ENCODE measurements around the gene PRKD1. TPM values are rescaled to one million over a fixed set of nuclear protein-coding genes. Genes with fewer than 3 reads are reported as not detected.

PRKD1 gene
- total RNA-seq, 1 experiment from 2014 or later = not detected

GRCh38 chr14:29810064-29810463 lies 117.6 kb downstream of the PRKD1 start:
- no peaks in the 10 kb centered on the region for H3K4me1 ChIP-seq (ENCODE audit: low read length)
- H3K4me2 ChIP-seq (ENCODE audit: low read depth, low read length, poor library complexity, severe bottlenecking) = no peak overlapping the region
- H4K20me1 ChIP-seq (ENCODE audit: insufficient read depth, low read depth, low read length) = no peaks in the 10 kb centered on the region
- H3K27ac ChIP-seq (ENCODE audit: low read length) = no peak overlapping the region
- H3K4me3 ChIP-seq (ENCODE audit: low read length) = no peak overlapping the region
- H3K79me2 ChIP-seq (ENCODE audit: low read length) = no peaks in the 10 kb centered on the region
- H3K36me3 ChIP-seq (ENCODE audit: insufficient read depth, low read length) = no peaks in the 10 kb centered on the region
- H3K9ac ChIP-seq (ENCODE audit: low read length) = no peak overlapping the region
- DNase-seq = no peak
- H3K27me3 ChIP-seq (ENCODE audit: low read length) = no peaks in the 10 kb centered on the region
- H3K9me3 ChIP-seq (ENCODE audit: low read length) = peaks cover 70% of the 10 kb centered on the region
- no peaks in the 10 kb centered on the region for H3K9me2 ChIP-seq (replicated peaks; ENCODE audit: insufficient read depth, low read length)
- no peak overlapping the region for H2AFZ ChIP-seq (ENCODE audit: low read length)

- no peaks in the 10 kb centered on the region for H3K27me3 ChIP-seq (ENCODE audit: low read length)
- H3K27ac ChIP-seq (ENCODE audit: low read length) = no peak overlapping the region
- H4K20me1 ChIP-seq (ENCODE audit: insufficient read depth, low read depth, low read length) = no peaks in the 10 kb centered on the region
- H3K36me3 ChIP-seq (ENCODE audit: insufficient read depth, low read length) = no peaks in the 10 kb centered on the region
- no peaks in the 10 kb centered on the region for H3K9me2 ChIP-seq (replicated peaks; ENCODE audit: insufficient read depth, low read length)
- no peak overlapping the region for H3K4me3 ChIP-seq (ENCODE audit: low read length)
- H2AFZ ChIP-seq (ENCODE audit: low read length) = no peak overlapping the region
- H3K9ac ChIP-seq (ENCODE audit: low read length) = no peak overlapping the region
- DNase-seq = no peak
- H3K9me3 ChIP-seq (ENCODE audit: low read length) = peaks cover 53% of the 10 kb centered on the region
- H3K4me2 ChIP-seq (ENCODE audit: low read depth, low read length, poor library complexity, severe bottlenecking) = no peak overlapping the region
- no peaks in the 10 kb centered on the region for H3K79me2 ChIP-seq (ENCODE audit: low read length)
- no peaks in the 10 kb centered on the region for H3K4me1 ChIP-seq (ENCODE audit: low read length)
These were observed 121.5 kb downstream of the PRKD1 start for GRCh38 chr14:29806124-29806517.

GRCh38 chr14:29805415-29806123 lies 122.1 kb downstream of the PRKD1 start:
- Histone ChIP-seq H3K9ac (ENCODE audit: low read length) (no peak overlapping the region), H3K36me3 (ENCODE audit: insufficient read depth, low read length) (no peaks in the 10 kb centered on the region), H3K9me2 (replicated peaks; ENCODE audit: insufficient read depth, low read length) (no peaks in the 10 kb centered on the region), H4K20me1 (ENCODE audit: insufficient read depth, low read depth, low read length) (no peaks in the 10 kb centered on the region), H3K27me3 (ENCODE audit: low read length) (no peaks in the 10 kb centered on the region), H3K27ac (ENCODE audit: low read length) (no peak overlapping the region), H3K4me1 (ENCODE audit: low read length) (no peaks in the 10 kb centered on the region), H3K4me2 (ENCODE audit: low read depth, low read length, poor library complexity, severe bottlenecking) (no peak overlapping the region), H3K9me3 (ENCODE audit: low read length) (peaks cover 48% of the 10 kb centered on the region), H3K79me2 (ENCODE audit: low read length) (no peaks in the 10 kb centered on the region), H2AFZ (ENCODE audit: low read length) (no peak overlapping the region), H3K4me3 (ENCODE audit: low read length) (no peak overlapping the region)
- DNase-seq = peak; percentile 36

GRCh38 chr14:29804481-29805266 lies 123.0 kb downstream of the PRKD1 start:
- Histone ChIP-seq H3K9me3 (ENCODE audit: low read length) (peaks cover 42% of the 10 kb centered on the region), H3K27me3 (ENCODE audit: low read length) (no peaks in the 10 kb centered on the region), H3K9me2 (replicated peaks; ENCODE audit: insufficient read depth, low read length) (no peaks in the 10 kb centered on the region), H3K9ac (ENCODE audit: low read length) (no peak overlapping the region), H2AFZ (ENCODE audit: low read length) (no peak overlapping the region), H3K4me1 (ENCODE audit: low read length) (no peaks in the 10 kb centered on the region), H3K4me2 (ENCODE audit: low read depth, low read length, poor library complexity, severe bottlenecking) (no peak overlapping the region), H3K79me2 (ENCODE audit: low read length) (no peaks in the 10 kb centered on the region), H4K20me1 (ENCODE audit: insufficient read depth, low read depth, low read length) (no peaks in the 10 kb centered on the region), H3K36me3 (ENCODE audit: insufficient read depth, low read length) (no peaks in the 10 kb centered on the region), H3K4me3 (ENCODE audit: low read length) (no peak overlapping the region), H3K27ac (ENCODE audit: low read length) (no peak overlapping the region)
- peak; percentile 19 for DNase-seq

- no peak overlapping the region for H2AFZ ChIP-seq (ENCODE audit: low read length)
- DNase-seq = peak; percentile 30
- no peaks in the 10 kb centered on the region for H3K4me1 ChIP-seq (ENCODE audit: low read length)
- H3K27me3 ChIP-seq (ENCODE audit: low read length) = no peaks in the 10 kb centered on the region
- H3K9me3 ChIP-seq (ENCODE audit: low read length) = peaks cover 49% of the 10 kb centered on the region
- H3K9ac ChIP-seq (ENCODE audit: low read length) = no peak overlapping the region
- H3K27ac ChIP-seq (ENCODE audit: low read length) = no peak overlapping the region
- H3K4me3 ChIP-seq (ENCODE audit: low read length) = no peak overlapping the region
- no peaks in the 10 kb centered on the region for H3K79me2 ChIP-seq (ENCODE audit: low read length)
- no peak overlapping the region for H3K4me2 ChIP-seq (ENCODE audit: low read depth, low read length, poor library complexity, severe bottlenecking)
- H4K20me1 ChIP-seq (ENCODE audit: insufficient read depth, low read depth, low read length) = no peaks in the 10 kb centered on the region
- no peaks in the 10 kb centered on the region for H3K9me2 ChIP-seq (replicated peaks; ENCODE audit: insufficient read depth, low read length)
- H3K36me3 ChIP-seq (ENCODE audit: insufficient read depth, low read length) = no peaks in the 10 kb centered on the region
These were observed 124.6 kb downstream of the PRKD1 start for GRCh38 chr14:29803045-29803444.

- no peaks in the 10 kb centered on the region for H3K36me3 ChIP-seq (ENCODE audit: insufficient read depth, low read length)
- no peak overlapping the region for H3K4me2 ChIP-seq (ENCODE audit: low read depth, low read length, poor library complexity, severe bottlenecking)
- no peaks in the 10 kb centered on the region for H3K9me2 ChIP-seq (replicated peaks; ENCODE audit: insufficient read depth, low read length)
- H3K79me2 ChIP-seq (ENCODE audit: low read length) = no peaks in the 10 kb centered on the region
- no peak overlapping the region for H2AFZ ChIP-seq (ENCODE audit: low read length)
- H3K9me3 ChIP-seq (ENCODE audit: low read length) = peaks cover 51% of the 10 kb centered on the region
- no peak overlapping the region for H3K9ac ChIP-seq (ENCODE audit: low read length)
- H3K27me3 ChIP-seq (ENCODE audit: low read length) = no peaks in the 10 kb centered on the region
- no peak overlapping the region for H3K27ac ChIP-seq (ENCODE audit: low read length)
- H3K4me3 ChIP-seq (ENCODE audit: low read length) = no peak overlapping the region
- DNase-seq = no peak
- H3K4me1 ChIP-seq (ENCODE audit: low read length) = no peaks in the 10 kb centered on the region
- no peaks in the 10 kb centered on the region for H4K20me1 ChIP-seq (ENCODE audit: insufficient read depth, low read depth, low read length)
These were observed 125.4 kb downstream of the PRKD1 start for GRCh38 chr14:29802211-29802610.

DNA sequence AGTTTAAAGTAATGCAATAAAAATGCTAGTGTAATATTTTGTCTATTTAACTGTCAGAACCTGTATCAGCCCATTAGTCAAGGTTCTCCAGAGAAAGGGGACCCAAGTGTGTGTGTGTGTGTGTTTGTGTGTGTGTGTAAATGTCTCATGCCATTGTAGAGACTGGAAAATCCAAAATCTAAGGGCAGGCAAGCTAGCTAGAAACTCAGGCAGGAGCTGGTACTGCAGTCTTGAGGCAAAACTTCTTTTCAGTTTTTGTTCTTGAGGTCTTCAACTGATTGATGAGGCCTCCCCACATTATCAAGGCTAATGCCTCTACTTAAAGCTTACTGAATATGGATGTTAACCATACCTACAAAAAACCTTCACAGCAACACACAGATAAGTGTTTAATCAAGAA lies 126.7 kb downstream of the PRKD1 start:
- Histone ChIP-seq H3K9me2 (replicated peaks; ENCODE audit: insufficient read depth, low read length) (no peaks in the 10 kb centered on the region), H3K4me2 (ENCODE audit: low read depth, low read length, poor library complexity, severe bottlenecking) (no peak overlapping the region), H3K9me3 (ENCODE audit: low read length) (peaks cover 62% of the 10 kb centered on the region), H3K27ac (ENCODE audit: low read length) (no peak overlapping the region), H3K4me3 (ENCODE audit: low read length) (no peak overlapping the region), H4K20me1 (ENCODE audit: insufficient read depth, low read depth, low read length) (no peaks in the 10 kb centered on the region), H3K4me1 (ENCODE audit: low read length) (no peaks in the 10 kb centered on the region), H3K79me2 (ENCODE audit: low read length) (no peaks in the 10 kb centered on the region), H3K9ac (ENCODE audit: low read length) (no peak overlapping the region), H3K27me3 (ENCODE audit: low read length) (no peaks in the 10 kb centered on the region), H3K36me3 (ENCODE audit: insufficient read depth, low read length) (no peaks in the 10 kb centered on the region), H2AFZ (ENCODE audit: low read length) (no peak overlapping the region)
- no peak for DNase-seq

- DNase-seq = no peak
- Histone ChIP-seq H3K79me2 (ENCODE audit: low read length) (no peaks in the 10 kb centered on the region), H4K20me1 (ENCODE audit: insufficient read depth, low read depth, low read length) (no peaks in the 10 kb centered on the region), H3K9me3 (ENCODE audit: low read length) (peaks cover 65% of the 10 kb centered on the region), H3K9me2 (replicated peaks; ENCODE audit: insufficient read depth, low read length) (no peaks in the 10 kb centered on the region), H3K4me2 (ENCODE audit: low read depth, low read length, poor library complexity, severe bottlenecking) (no peak overlapping the region), H3K4me3 (ENCODE audit: low read length) (no peak overlapping the region), H3K4me1 (ENCODE audit: low read length) (no peaks in the 10 kb centered on the region), H2AFZ (ENCODE audit: low read length) (no peak overlapping the region), H3K36me3 (ENCODE audit: insufficient read depth, low read length) (no peaks in the 10 kb centered on the region), H3K9ac (ENCODE audit: low read length) (no peak overlapping the region), H3K27ac (ENCODE audit: low read length) (no peak overlapping the region), H3K27me3 (ENCODE audit: low read length) (no peaks in the 10 kb centered on the region)
These were observed 128.1 kb downstream of the PRKD1 start for GRCh38 chr14:29799464-29800095.
